ENCODE results near the gene C2CD3. TPM values are rescaled to one million over a fixed set of nuclear protein-coding genes. Genes with fewer than 3 reads are reported as not detected.
A peak's percentile ranks its signal among the peaks of the same experiment; 100 is the strongest.

C2CD3 gene
- total and polyA plus RNA-seq, 2 of the 4 experiments (the other 2 are of a cell fraction): 11.1 to 19.2 TPM

DNA sequence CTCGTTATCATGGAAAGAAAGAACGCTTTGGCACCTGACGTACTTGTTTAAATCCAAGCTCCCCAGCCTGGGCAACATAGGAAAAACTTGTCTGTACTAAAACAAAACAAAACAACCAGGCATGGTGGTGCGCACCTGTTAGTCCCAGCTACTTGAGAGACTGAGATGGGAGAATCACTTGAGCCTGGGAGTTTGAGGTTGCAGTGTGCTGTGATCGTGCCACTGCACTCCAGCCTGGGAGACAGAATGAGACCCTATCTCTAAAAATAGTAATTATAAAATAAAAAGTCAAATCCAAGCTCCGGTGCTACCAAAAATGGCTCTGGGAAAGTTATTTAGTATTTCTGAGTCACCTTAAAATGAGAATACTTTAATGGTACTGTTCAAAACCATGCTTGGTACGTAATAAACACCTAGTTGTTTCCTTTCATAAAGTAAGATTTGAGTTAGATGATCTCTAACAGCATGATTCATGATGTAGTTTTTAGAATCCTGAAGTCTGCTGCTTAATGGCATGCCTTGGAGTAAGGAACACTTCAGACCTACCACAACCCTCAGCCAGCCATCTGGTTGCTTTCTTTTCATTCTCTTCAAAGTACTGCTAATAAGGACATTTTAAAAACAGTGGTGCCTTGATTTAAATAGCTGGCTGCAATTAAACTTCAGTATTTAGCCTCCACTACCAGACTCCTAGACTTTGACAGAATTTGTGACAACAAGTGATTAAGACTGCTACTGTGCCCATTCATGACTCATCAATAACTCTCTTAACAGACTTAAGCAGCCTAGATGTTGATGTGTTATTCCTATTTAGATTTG is 8.6 kb upstream of the C2CD3 start:
- 0 out of 2 replicates have a peak, but pooled peaks cover 4% of the 10 kb centered on the region for H3K9me1 ChIP-seq (ENCODE audit: insufficient read depth, low read length)
- WGBS, 2 experiments (ENCODE audit: extremely low coverage in 2 of 2, insufficient read length in 1 of 2): no CpG with 5 or more reads among the region's 7 CpGs
- H3K79me1 ChIP-seq (ENCODE audit: low read depth in 1 of 2, low read length in 2 of 2): peaks cover 21 to 57% of the 10 kb centered on the region in 2 experiments
- H3K9me3 ChIP-seq (ENCODE audit: control insufficient read depth, insufficient read depth, low read length): no peaks in the 10 kb centered on the region
- H3K14ac ChIP-seq (replicated peaks; ENCODE audit: low read depth, low read length): no peak overlapping the region
- ChIA-PET CTCF (no interaction called here), POLR2A (ENCODE audit: unreplicated experiment) (no interaction called here)
- H2BK20ac ChIP-seq (ENCODE audit: low read depth, low read length): no peak overlapping the region
- no peak overlapping the region for H4K5ac ChIP-seq (ENCODE audit: low read depth, low read length)
- H3K23ac ChIP-seq (ENCODE audit: low read depth, low read length): no peak overlapping the region
- no peak overlapping the region for H2AK9ac ChIP-seq (replicated peaks; ENCODE audit: low read depth, low read length, poor library complexity)
- H4K20me1 ChIP-seq (ENCODE audit: insufficient read depth, low read length): peaks cover 39% of the 10 kb centered on the region
- H3K36me3 ChIP-seq (ENCODE audit: control insufficient read depth, insufficient read depth, low read length): peaks cover 3% of the 10 kb centered on the region; the same call in 1 of the 2 replicates
- H3K56ac ChIP-seq (ENCODE audit: extremely low read depth, insufficient read depth, low read length): no peak overlapping the region
- in situ Hi-C loops (cut with MboI; ENCODE audit: low sequenced_read_pairs) (no loop called here), intact Hi-C loops (cut with micrococcal nuclease) (no loop called here), dilution Hi-C loops (cut with HindIII; ENCODE audit: low sequenced_read_pairs, unreplicated experiment) (no loop called here)
- H2AFZ ChIP-seq (replicated peaks; ENCODE audit: low read length, poor library complexity): no peak overlapping the region
- no peaks in the 10 kb centered on the region for H3K27me3 ChIP-seq (ENCODE audit: control insufficient read depth, insufficient read depth, low read length)
- H2BK120ac ChIP-seq (ENCODE audit: low read depth, low read length): no peak overlapping the region
- no peak overlapping the region for H3K4ac ChIP-seq (ENCODE audit: low read depth, low read length)
- no peak overlapping the region for H3K18ac ChIP-seq (ENCODE audit: low read depth, low read length)
- H3K27ac ChIP-seq (ENCODE audit: insufficient read depth, low read length): no peak overlapping the region
- ATAC-seq (ENCODE audit: low read depth) (peak; percentile 44), DNase-seq (peak; percentile 41)
- BruUV-seq (replicated peaks): no TSS peak
- no peak overlapping the region for H4K91ac ChIP-seq (ENCODE audit: insufficient read depth, low read depth, low read length)
- no peak overlapping the region for H4K8ac ChIP-seq (ENCODE audit: low read depth in 2 of 2, low read length in 2 of 2)
- no peak overlapping the region for H3K9ac ChIP-seq (ENCODE audit: low read depth, low read length)
- no peak overlapping the region for H2BK5ac ChIP-seq (ENCODE audit: low read depth, low read length, poor library complexity, severe bottlenecking)
- peak overlapping the region; percentile 44; the same call in 1 of the 2 replicates for H3K4me2 ChIP-seq (ENCODE audit: low read depth, low read length)
- H2AK5ac ChIP-seq (ENCODE audit: low read depth, low read length): no peak overlapping the region
- no peak overlapping the region for H2BK15ac ChIP-seq (ENCODE audit: low read depth, low read length)
- no peak overlapping the region for H3K4me3 ChIP-seq (ENCODE audit: insufficient read depth, low read depth, low read length)
- H3K4me1 ChIP-seq (ENCODE audit: control insufficient read depth, insufficient read depth, low read length): peaks cover 3% of the 10 kb centered on the region
- TF ChIP-seq, protein P1, sequence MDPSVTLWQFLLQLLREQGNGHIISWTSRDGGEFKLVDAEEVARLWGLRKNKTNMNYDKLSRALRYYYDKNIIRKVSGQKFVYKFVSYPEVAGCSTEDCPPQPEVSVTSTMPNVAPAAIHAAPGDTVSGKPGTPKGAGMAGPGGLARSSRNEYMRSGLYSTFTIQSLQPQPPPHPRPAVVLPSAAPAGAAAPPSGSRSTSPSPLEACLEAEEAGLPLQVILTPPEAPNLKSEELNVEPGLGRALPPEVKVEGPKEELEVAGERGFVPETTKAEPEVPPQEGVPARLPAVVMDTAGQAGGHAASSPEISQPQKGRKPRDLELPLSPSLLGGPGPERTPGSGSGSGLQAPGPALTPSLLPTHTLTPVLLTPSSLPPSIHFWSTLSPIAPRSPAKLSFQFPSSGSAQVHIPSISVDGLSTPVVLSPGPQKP (IDR thresholded peaks at IDR 0.05; ENCODE audit: borderline replicate concordance, low read depth, low read length): no peak
- TF ChIP-seq RCOR1 (IDR thresholded peaks at IDR 0.05; ENCODE audit: insufficient replicate concordance, low read length) (no peak), NFE2L2 (IDR thresholded peaks at IDR 0.05; ENCODE audit: low read depth, low read length) (peak; percentile 28; the same call in 1 of the 2 replicates)
- TF ChIP-seq, protein P2, sequence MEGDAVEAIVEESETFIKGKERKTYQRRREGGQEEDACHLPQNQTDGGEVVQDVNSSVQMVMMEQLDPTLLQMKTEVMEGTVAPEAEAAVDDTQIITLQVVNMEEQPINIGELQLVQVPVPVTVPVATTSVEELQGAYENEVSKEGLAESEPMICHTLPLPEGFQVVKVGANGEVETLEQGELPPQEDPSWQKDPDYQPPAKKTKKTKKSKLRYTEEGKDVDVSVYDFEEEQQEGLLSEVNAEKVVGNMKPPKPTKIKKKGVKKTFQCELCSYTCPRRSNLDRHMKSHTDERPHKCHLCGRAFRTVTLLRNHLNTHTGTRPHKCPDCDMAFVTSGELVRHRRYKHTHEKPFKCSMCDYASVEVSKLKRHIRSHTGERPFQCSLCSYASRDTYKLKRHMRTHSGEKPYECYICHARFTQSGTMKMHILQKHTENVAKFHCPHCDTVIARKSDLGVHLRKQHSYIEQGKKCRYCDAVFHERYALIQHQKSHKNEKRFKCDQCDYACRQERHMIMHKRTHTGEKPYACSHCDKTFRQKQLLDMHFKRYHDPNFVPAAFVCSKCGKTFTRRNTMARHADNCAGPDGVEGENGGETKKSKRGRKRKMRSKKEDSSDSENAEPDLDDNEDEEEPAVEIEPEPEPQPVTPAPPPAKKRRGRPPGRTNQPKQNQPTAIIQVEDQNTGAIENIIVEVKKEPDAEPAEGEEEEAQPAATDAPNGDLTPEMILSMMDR (conservative IDR thresholded peaks at IDR 0.05; ENCODE audit: low read depth, low read length): no peak
